Caco-2 (cell line): ENCODE measurements around the gene AMFR. TPM values are rescaled to one million over a fixed set of nuclear protein-coding genes. Genes with fewer than 3 reads are reported as not detected.

Experiments
- BruUV-seq: library from RNA; stranded (reverse); fragments of 400-500 nt; replicated peaks from 2 replicates; lab custom pipeline; 2021; lab: Mats Ljungman, UMichigan
- CTCF ChIA-PET: fragments of 300-600 bp; sonication (Branson Sonifier 250); formaldehyde crosslinking; loops from one replicate; lab custom pipeline; 2022; ENCODE audit warnings: antibody characterized with exemption; lab: Charles Lee
- POLR2A ChIA-PET: fragments of 300-600 bp; sonication (Branson Sonifier 250); formaldehyde crosslinking; loops from one replicate; lab custom pipeline; 2022; ENCODE audit warnings: antibody characterized with exemption; lab: Charles Lee
- DNase-seq, 2 experiments: peaks; one replicate each; pipeline versions ENCODE4 v3.0.0 to v3.0.0-alpha.2; 2020 to 2022
- H3K27me3 ChIP-seq: replicated peaks from 2 replicates; pipeline ENCODE4 v1.6.0; 2011; ENCODE audit warnings: low read length; ENCODE audit not compliant: control insufficient read depth, insufficient read depth
- H3K36me3 ChIP-seq: 2 replicates; pipeline ENCODE4 v1.5.1; 2011; ENCODE audit warnings: low read length; ENCODE audit not compliant: control insufficient read depth, insufficient read depth
- H3K4me1 ChIP-seq: fragments of 250-450 bp; sonication (Bioruptor Pico); 2 replicates; pipeline ENCODE4 v1.5.1; 2020; ENCODE audit warnings: mild to moderate bottlenecking
- H3K4me3 ChIP-seq: 2 replicates; pipeline ENCODE4 v1.5.1; 2011; ENCODE audit warnings: low read depth, mild to moderate bottlenecking, control low read depth, low read length
- H3K9me3 ChIP-seq: fragments of 250-450 bp; sonication (Bioruptor Pico); 2 replicates; pipeline ENCODE4 v1.5.1; 2020; ENCODE audit warnings: mild to moderate bottlenecking, moderate library complexity
- H3K27ac Mint-ChIP-seq: one replicate; pipeline ENCODE4 v1.8.0; 2022; ENCODE audit warnings: mixed read lengths; ENCODE audit not compliant: unreplicated experiment
- H3K27me3 Mint-ChIP-seq: one replicate; pipeline ENCODE4 v1.8.0; 2022; ENCODE audit warnings: mixed read lengths; ENCODE audit not compliant: insufficient read depth, unreplicated experiment
- H3K36me3 Mint-ChIP-seq: one replicate; pipeline ENCODE4 v1.8.0; 2022; ENCODE audit warnings: mild to moderate bottlenecking, mixed read lengths; ENCODE audit not compliant: insufficient read depth, unreplicated experiment
- H3K4me1 Mint-ChIP-seq: one replicate; pipeline ENCODE4 v1.8.0; 2022; ENCODE audit warnings: low read depth, mixed read lengths; ENCODE audit not compliant: unreplicated experiment
- H3K4me3 Mint-ChIP-seq: one replicate; pipeline ENCODE4 v1.8.0; 2022; ENCODE audit warnings: mild to moderate bottlenecking, moderate library complexity, mixed read lengths; ENCODE audit not compliant: unreplicated experiment
- H3K9me3 Mint-ChIP-seq: one replicate; pipeline ENCODE4 v1.8.0; 2022; ENCODE audit warnings: mixed read lengths; ENCODE audit not compliant: unreplicated experiment
- CTCF ChIP-seq, 2 experiments: fragments of 200-600 bp in 1 of 2; IDR thresholded peaks; 1 replicate in 1 of 2; 2 replicates in 1 of 2; pipeline versions ENCODE4 v1.5.1 to v1.8.0; 2011 to 2022; ENCODE audit warnings: antibody characterized with exemption in 1 of 2, control low read depth in 1 of 2, inconsistent platforms in 1 of 2, low read depth in 1 of 2, low read length in 1 of 2, mild to moderate bottlenecking in 1 of 2, moderate library complexity in 1 of 2; ENCODE audit not compliant: insufficient read depth in 1 of 2, severe bottlenecking in 1 of 2, unreplicated experiment in 1 of 2
- intact Hi-C: fragments of 100-400 bp; cut with micrococcal nuclease; formaldehyde crosslinking; loops from one replicate; pipeline ENCODE4 v1.10.0; 2022; ENCODE audit not compliant: unreplicated experiment
- total RNA-seq: library from RNA; stranded (reverse); gene quantifications from 2 replicates; pipeline ENCODE4 v1.2.3, GENCODE V29; 2022

The AMFR gene
- total RNA-seq, 1 experiment from 2014 or later: 106 TPM

- ChIA-PET POLR2A (no interaction called here), CTCF (no interaction called here)
- Histone ChIP-seq H3K9me3 (no peaks in the 10 kb centered on the region), H3K27me3 (no peaks in the 10 kb centered on the region), H3K36me3 (peaks cover 1% of the 10 kb centered on the region), H3K4me1 (no peaks in the 10 kb centered on the region), H3K4me3 (no peak overlapping the region)
- BruUV-seq: no TSS peak
- TF ChIP-seq CTCF (IDR thresholded peaks at IDR 0.05; ENCODE audit: insufficient read depth in 1 of 2, low read depth in 1 of 2, low read length in 1 of 2, severe bottlenecking in 1 of 2, unreplicated experiment in 1 of 2): no peak
- Mint-ChIP-seq H3K27ac (no peak overlapping the region), H3K4me3 (no peak overlapping the region), H3K36me3 (peaks cover 25% of the 10 kb centered on the region), H3K9me3 (no peaks in the 10 kb centered on the region), H3K27me3 (no peaks in the 10 kb centered on the region), H3K4me1 (no peaks in the 10 kb centered on the region)
- no peak for DNase-seq
- intact Hi-C loops: no loop called here
Measured at GRCh38 chr16:56363181-56363716, 62.1 kb downstream of the AMFR start.

GRCh38 chr16:56362706-56363105, 62.6 kb downstream of the AMFR start:
- no peaks in the 10 kb centered on the region for H3K9me3 Mint-ChIP-seq
- H3K9me3 ChIP-seq: no peaks in the 10 kb centered on the region
- H3K27me3 Mint-ChIP-seq: no peaks in the 10 kb centered on the region
- no peak for TF ChIP-seq CTCF (IDR thresholded peaks at IDR 0.05; ENCODE audit: insufficient read depth in 1 of 2, low read depth in 1 of 2, low read length in 1 of 2, severe bottlenecking in 1 of 2, unreplicated experiment in 1 of 2)
- intact Hi-C loops: no loop called here
- BruUV-seq: no TSS peak
- CTCF ChIA-PET: no interaction called here
- no peak overlapping the region for H3K4me3 Mint-ChIP-seq
- peaks cover 25% of the 10 kb centered on the region for H3K36me3 Mint-ChIP-seq
- peaks cover 1% of the 10 kb centered on the region for H3K36me3 ChIP-seq
- H3K27ac Mint-ChIP-seq: no peak overlapping the region
- POLR2A ChIA-PET: no interaction called here
- H3K27me3 ChIP-seq: no peaks in the 10 kb centered on the region
- no peak for DNase-seq
- no peaks in the 10 kb centered on the region for H3K4me1 Mint-ChIP-seq
- no peaks in the 10 kb centered on the region for H3K4me1 ChIP-seq
- no peak overlapping the region for H3K4me3 ChIP-seq

GRCh38 chr16:56362057-56362655, 63.2 kb downstream of the AMFR start:
- Mint-ChIP-seq H3K27ac (no peak overlapping the region), H3K36me3 (peaks cover 20% of the 10 kb centered on the region), H3K27me3 (no peaks in the 10 kb centered on the region), H3K4me3 (no peak overlapping the region), H3K9me3 (no peaks in the 10 kb centered on the region), H3K4me1 (no peaks in the 10 kb centered on the region)
- TSS peak; percentile 58 for BruUV-seq
- no peak for TF ChIP-seq CTCF (IDR thresholded peaks at IDR 0.05; ENCODE audit: insufficient read depth in 1 of 2, low read depth in 1 of 2, low read length in 1 of 2, severe bottlenecking in 1 of 2, unreplicated experiment in 1 of 2)
- no peak for DNase-seq
- H3K27me3 ChIP-seq: no peaks in the 10 kb centered on the region
- H3K4me3 ChIP-seq: no peak overlapping the region
- no peaks in the 10 kb centered on the region for H3K4me1 ChIP-seq
- H3K9me3 ChIP-seq: no peaks in the 10 kb centered on the region
- H3K36me3 ChIP-seq: peaks cover 1% of the 10 kb centered on the region
- CTCF ChIA-PET: no interaction called here
- POLR2A ChIA-PET: no interaction called here
- intact Hi-C loops: no loop called here
